HG03135 (cell line): ENCODE measurements around the gene MLLT10.
A peak's percentile ranks its signal among the peaks of the same experiment; 100 is the strongest.
"Not testable (repeated sequence)": the region's sequence is repeated elsewhere in the genome, so short reads cannot be mapped to it uniquely, and the experiment has no call there.

ENCODE experiments used
- ATAC-seq: cut with Tn5 transposase; IDR thresholded peaks from one replicate; pipeline ENCODE4 v1.9.1; 2021; ENCODE audit warnings: mild to moderate bottlenecking, moderate library complexity; ENCODE audit not compliant: unreplicated experiment

MLLT10 gene

DNA sequence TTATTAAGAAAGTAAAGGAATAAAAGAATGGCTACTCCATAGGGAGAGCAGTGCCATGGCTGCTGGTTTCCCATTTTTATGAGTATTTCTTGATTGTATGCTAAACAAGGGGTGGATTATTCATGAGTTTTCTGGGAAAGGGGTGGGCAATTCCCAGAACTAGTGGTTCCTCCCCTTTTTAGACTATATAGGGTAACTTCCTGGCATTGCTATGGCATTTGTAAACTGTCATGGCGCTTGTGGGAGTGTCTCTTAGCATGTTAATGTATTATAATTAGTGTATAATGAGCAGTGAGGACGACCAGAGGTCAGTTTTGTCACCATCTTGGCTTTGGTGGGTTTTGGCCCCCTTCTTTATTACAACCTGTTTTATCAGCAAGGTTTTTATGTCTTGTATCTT, 40.5 kb downstream of the MLLT10 start:
- not testable (repeated sequence) for ATAC-seq

DNA sequence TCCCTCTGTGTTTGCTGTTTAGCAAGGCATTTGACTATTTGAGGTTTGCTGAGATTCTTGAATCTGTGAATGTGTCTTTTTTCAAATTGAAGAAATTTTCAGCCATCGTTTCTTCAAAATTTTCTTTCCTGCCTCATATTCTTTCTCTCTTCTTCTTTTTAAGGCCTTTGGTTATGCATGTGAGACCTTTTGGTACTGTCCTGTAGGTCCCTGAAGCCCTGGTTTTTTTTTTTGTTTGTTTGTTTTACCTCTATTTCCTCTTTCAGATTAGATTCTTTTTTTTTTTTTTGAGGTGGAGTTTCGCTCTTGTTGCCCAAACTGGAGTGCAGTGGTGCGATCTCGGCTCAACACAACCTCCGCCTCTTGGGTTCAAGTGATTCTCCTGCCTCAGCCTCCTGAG, 45.3 kb downstream of the MLLT10 start:
- ATAC-seq: no peak

- peak; percentile 71 for ATAC-seq
Observed at GRCh38 chr10:21581421-21581834, 47.4 kb downstream of the MLLT10 start.

DNA sequence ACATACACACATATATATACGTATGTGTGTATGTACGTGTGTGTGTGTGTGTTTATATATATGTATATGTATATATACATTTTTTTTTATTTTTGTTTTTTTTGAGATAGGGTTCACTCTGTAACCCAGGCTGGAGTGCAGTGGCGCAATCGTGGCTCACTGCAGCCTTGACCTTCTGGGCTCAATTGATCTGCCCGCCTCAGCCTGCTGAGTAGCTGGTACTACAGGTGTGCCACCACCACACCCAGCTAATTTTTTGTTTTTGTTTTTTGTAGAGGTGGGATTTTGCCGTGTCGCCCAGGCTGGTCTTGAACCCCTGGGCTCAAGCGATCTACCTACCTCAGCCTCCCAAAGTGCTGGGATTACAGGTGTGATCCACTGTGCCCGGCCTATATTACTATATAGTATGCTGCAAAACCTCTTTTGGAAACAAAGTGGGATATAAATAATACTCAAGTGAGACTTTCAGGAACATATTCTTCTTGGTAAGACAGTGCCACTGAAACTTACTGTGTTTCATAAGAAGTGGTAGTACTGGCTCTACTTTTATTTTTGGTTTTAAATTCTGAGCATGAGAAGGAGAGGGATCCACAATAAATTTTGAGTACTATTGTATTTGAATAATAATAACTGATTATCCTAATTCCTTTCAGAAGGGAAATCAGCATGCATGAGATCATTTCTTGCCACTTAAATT, 51.0 kb downstream of the MLLT10 start:
- ATAC-seq: no peak

DNA sequence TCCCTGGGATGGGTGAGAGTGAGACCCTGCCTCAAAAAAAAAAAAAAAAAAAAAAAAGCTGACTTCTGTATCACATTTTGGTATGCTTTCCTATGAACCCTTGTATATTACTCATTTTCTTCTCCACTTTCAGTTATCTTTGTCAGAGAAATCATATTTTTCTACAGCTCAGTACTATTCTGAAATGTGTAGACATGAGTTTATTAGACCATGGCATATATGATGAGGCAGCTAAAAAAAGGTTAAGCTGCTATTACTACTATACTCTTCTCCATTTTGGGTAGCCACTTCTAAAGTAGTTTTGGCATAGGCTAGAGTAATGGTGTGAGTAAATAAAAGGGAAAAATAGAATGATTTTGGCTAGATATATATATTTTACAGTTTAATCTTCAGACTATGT, 53.4 kb downstream of the MLLT10 start:
- no peak for ATAC-seq

GRCh38 chr10:21588159-21588558, 54.1 kb downstream of the MLLT10 start:
- not testable (repeated sequence) for ATAC-seq

DNA sequence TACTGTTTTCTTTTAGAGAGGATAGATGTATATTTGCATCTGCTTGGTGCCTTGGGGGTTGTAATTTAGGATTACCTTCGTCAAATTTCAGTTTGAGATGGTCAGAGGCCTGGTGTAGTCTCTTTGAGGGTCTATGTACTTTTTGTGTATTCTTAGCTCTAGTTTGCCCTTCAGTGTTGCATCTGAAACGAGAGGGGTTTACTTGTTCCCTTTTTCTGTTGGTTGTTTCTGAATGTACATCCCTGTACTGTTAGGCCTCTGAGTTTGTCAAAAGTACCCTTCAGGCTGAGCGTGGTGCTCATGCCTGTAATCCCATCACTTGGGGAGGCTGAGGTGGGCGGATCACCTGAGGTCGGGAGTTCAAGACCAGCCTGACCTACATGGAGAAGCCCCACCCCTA, 60.0 kb downstream of the MLLT10 start:
- ATAC-seq: no peak

DNA sequence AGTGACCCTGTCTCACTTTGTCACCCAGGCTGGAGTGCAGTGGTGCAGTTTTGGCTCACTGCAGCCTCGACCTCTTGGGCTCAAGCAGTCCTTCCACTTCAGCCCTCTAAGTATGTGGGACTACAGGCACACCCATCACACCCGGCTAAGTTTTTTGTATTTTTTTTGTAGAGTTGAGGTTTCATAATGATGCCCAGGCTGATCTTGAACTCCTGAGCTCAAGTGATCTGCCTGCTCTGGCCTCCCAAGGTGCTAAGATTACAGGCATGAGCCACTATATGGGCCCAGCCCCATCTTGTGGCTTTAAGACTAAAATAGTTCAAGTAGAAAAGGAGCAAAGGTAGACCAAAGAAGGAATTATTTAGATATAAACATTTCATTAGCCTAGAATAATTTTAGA, 65.5 kb downstream of the MLLT10 start:
- ATAC-seq: no peak

GRCh38 chr10:21600804-21601433, 66.9 kb downstream of the MLLT10 start:
- ATAC-seq: no peak

DNA sequence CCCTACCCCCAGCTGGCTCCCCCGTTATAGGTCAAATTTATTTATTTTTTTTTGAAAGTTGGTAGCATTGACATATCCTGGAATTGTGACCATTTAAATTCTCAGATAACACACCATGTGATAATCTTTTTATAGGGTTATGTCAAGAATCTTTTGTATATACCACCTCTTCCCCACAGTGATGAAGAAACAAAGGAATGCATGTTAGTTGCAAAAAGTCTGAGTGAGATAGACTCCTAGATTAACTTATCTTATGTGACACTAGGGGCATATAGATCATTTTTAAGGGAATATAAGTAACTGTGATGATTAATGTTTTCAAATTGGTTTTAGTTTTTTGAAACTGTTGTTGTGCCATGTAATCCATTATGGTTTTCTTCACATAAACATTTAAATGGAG, 68.3 kb downstream of the MLLT10 start:
- ATAC-seq: no peak

DNA sequence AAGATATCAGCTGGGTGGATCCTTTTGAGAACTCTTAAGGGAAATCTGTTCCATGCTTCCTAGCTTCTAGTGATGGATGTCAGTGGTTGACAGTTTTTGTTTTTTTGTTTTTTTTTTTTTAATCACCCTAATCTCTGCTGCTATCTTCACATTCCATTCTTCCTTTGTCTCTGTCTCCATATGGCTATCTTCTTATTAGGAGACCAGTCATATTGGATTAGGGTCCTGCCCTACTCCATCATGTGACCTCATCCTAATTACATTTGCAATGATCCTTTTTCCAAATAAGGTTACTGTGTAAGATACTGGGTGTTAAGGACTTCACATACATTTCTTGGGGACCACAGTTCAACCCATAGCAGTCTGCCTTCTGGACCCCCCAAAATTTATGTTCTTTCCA, 69.7 kb downstream of the MLLT10 start:
- no peak for ATAC-seq

- no peak for ATAC-seq
Observed at GRCh38 chr10:21604651-21605050, 70.6 kb downstream of the MLLT10 start.

GRCh38 chr10:21607907-21608306, 73.9 kb downstream of the MLLT10 start:
- no peak for ATAC-seq

- ATAC-seq: no peak
Observed at GRCh38 chr10:21614000-21614399, 80.0 kb downstream of the MLLT10 start.

- ATAC-seq: no peak
Observed at GRCh38 chr10:21617267-21617666, 83.2 kb downstream of the MLLT10 start.

GRCh38 chr10:21623291-21623690, 89.3 kb downstream of the MLLT10 start:
- no peak for ATAC-seq

DNA sequence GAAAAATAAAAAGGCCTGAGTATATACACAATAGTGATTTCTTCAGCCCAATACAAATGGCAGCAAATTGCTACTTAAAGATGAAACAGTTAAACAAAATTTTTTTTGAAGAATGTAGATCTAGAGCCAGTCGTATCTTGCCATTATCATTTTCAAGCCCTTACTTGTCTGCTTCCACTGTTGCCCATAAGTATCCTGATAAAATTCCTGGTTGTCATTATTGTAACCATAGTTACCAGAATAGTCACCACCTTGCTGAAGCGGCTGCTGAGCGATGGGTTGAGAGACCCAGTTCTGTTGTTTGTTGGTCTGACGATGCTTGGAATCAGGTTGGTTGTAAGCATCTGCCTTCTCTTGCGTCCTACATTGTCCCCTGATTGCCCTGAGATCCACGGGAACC, 90.4 kb downstream of the MLLT10 start:
- ATAC-seq: not testable (repeated sequence)

GRCh38 chr10:21624951-21625350, 90.9 kb downstream of the MLLT10 start:
- no peak for ATAC-seq

GRCh38 chr10:21625623-21626229, 91.7 kb downstream of the MLLT10 start:
- no peak for ATAC-seq

DNA sequence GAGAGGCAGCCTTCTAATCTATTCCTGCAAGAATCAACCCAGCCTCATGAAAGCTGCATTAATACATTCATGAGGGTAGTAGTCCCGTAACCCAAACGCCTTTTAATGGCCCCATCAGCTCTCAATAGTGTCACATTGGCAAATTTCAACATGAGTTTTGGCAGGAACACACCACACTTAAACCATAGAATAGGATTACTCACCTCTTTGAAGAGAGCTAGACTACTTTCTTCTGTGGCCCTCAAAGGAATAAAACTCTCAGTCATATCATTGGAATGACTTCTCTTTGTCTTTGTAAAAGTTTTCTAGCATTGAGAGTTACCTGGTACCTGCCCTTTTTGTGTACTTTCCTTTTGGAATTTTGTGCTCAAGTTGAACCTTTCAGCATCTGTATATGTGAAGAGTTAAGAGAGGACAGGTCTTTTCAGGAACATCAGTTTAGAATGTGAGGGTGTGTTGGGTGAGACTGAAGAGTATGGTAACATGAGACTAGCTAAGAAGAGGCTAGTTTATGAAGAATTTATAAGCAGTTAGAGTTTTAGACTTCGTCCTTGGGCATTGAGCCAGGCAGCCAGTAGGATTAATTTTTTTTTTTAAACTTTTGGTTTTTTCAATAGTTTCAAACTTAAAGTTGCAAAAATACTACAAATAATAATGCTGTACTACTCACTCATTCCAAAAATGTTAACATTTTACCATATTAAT, 92.6 kb downstream of the MLLT10 start:
- ATAC-seq: no peak

- no peak for ATAC-seq
Observed at GRCh38 chr10:21627331-21627730, 93.3 kb downstream of the MLLT10 start.

DNA sequence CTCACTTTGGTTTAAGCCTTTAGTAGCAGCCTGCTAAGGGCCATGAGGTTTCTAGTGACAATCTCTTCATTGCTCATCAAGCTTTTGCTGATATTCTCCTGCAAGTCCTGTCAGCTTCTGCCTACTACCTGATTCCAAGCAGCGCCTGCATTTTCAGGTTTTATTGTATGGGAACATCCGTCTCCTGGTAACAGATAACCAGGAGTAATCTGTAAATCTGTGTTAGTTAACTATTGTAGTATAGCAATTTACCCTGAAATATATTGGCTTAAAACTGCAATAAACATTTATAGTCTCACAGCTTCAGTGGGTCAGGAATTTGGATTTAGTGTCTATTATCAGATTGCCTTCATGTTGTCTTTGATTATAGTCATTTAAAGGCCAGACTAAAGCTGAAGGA, 94.0 kb downstream of the MLLT10 start:
- no peak for ATAC-seq
